ENCODE results near the gene SFPQ.

DNA sequence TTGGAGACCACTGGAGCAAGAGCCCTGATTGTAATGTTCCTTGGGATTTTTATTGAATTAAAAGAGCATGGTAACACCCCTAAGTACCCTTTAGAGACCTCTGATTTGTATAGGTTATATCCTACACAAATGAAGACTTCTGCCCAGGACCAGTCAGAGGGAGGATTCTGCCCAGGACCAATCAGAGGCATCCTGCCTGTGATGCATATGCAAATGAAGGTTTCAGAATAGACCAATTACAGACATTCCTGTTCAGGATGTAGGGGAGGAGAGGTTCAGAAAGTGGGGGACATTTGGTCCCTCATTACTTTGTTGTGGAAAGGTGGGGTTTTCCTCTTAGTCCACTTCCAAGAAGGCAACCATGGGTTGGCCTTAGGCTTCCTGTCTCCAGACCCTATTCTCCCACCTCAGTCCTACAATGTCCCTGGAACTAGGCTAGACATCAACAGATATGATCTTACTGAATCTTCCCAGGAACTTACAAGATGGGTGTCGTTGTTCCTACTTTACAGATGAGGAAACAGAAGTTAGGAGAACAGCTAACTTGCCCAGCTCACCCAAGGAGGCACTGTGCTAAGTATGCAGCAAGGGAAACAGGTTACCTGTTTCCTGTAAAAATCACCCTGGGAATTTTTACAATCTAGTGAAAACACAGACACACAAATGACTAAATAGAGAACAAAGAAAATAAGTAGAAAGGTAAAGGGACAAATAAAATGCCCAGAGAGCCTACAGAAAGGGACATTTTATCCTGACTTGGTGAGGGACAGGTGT is 36.8 kb upstream of the SFPQ start:
- TF ChIP-seq CTCF (conservative IDR thresholded peaks at IDR 0.05) (no peak), EZH2 (IDR thresholded peaks at IDR 0.05; ENCODE audit: low read depth) (no peak)
